Panc1 (cell line): ENCODE data around the gene CARM1.

Source experiments
- CTCF ChIP-seq: fragments of 450-650 bp; IDR thresholded peaks from 2 replicates; pipeline ENCODE4 v1.5.1; 2017; ENCODE audit warnings: mild to moderate bottlenecking
- SIN3A ChIP-seq: IDR thresholded peaks from 2 replicates; pipeline ENCODE4 v1.6.1; 2012; ENCODE audit warnings: low read depth, mild to moderate bottlenecking, low read length, moderate library complexity, borderline replicate concordance; ENCODE audit not compliant: insufficient read depth

GRCh38 chr19:10936661-10937084 lies 65.3 kb downstream of the CARM1 start:
- TF ChIP-seq CTCF, result peak; percentile 80
- TF ChIP-seq SIN3A, result no peak
